DOHH2 (cell line): ENCODE data around the gene ATP6V0A1.

Experiments
- H3F3A ChIP-seq: fragments of 200-600 bp; sonication (generic), shearing (Covaris generic); 2 replicates; pipeline ENCODE4 v1.6.0; 2016; ENCODE audit warnings: antibody characterized with exemption, mild to moderate bottlenecking; ENCODE audit not compliant: control insufficient read depth, insufficient read depth
- H3K27ac ChIP-seq: fragments of 200-600 bp; sonication (generic); 2 replicates; pipeline ENCODE4 v1.5.1; 2014; ENCODE audit warnings: low read depth, mild to moderate bottlenecking, low read length, moderate library complexity
- H3K27me3 ChIP-seq: fragments of 200-600 bp; sonication (generic); 2 replicates; pipeline ENCODE4 v1.6.1; 2014; ENCODE audit warnings: mild to moderate bottlenecking, low read length, mixed read lengths; ENCODE audit not compliant: control insufficient read depth
- H3K36me3 ChIP-seq: fragments of 200-600 bp; sonication (generic); 2 replicates; pipeline ENCODE4 v1.6.1; 2014; ENCODE audit warnings: mild to moderate bottlenecking, low read length, moderate library complexity, mixed read lengths; ENCODE audit not compliant: control insufficient read depth
- H3K4me1 ChIP-seq: fragments of 200-600 bp; sonication (generic); 2 replicates; pipeline ENCODE4 v1.6.1; 2014; ENCODE audit warnings: mild to moderate bottlenecking, low read length, mixed read lengths; ENCODE audit not compliant: control insufficient read depth
- H3K4me2 ChIP-seq: fragments of 200-600 bp; sonication (generic); 2 replicates; pipeline ENCODE4 v1.6.0; 2014; ENCODE audit warnings: mild to moderate bottlenecking, low read length, moderate library complexity
- H3K4me3 ChIP-seq: fragments of 200-600 bp; sonication (generic); 2 replicates; pipeline ENCODE4 v1.5.1; 2014; ENCODE audit warnings: mild to moderate bottlenecking, low read length, mixed read lengths
- H3K79me2 ChIP-seq: fragments of 200-600 bp; sonication (generic); 2 replicates; pipeline ENCODE4 v1.6.1; 2014; ENCODE audit warnings: mild to moderate bottlenecking, low read length, mixed read lengths; ENCODE audit not compliant: control insufficient read depth
- H3K9me2 ChIP-seq: fragments of 200-600 bp; sonication (generic); replicated peaks from 2 replicates; pipeline ENCODE4 v1.6.1; 2014; ENCODE audit warnings: mild to moderate bottlenecking, low read length, mixed read lengths; ENCODE audit not compliant: control insufficient read depth
- H3K9me3 ChIP-seq: fragments of 200-600 bp; sonication (generic); 2 replicates; pipeline ENCODE4 v1.6.1; 2014; ENCODE audit warnings: antibody characterized with exemption, low read length, mixed read lengths; ENCODE audit not compliant: control insufficient read depth, insufficient read depth
- H4K20me1 ChIP-seq: fragments of 200-600 bp; sonication (generic); 2 replicates; pipeline ENCODE4 v1.6.0; 2014; ENCODE audit warnings: low read depth, mild to moderate bottlenecking, antibody characterized with exemption, low read length, moderate library complexity; ENCODE audit not compliant: control insufficient read depth, insufficient read depth
- EZH2phosphoT487 ChIP-seq: fragments of 200-600 bp; sonication (generic); IDR thresholded peaks from 2 replicates; pipeline ENCODE4 v1.6.1; 2017; ENCODE audit warnings: borderline replicate concordance, mild to moderate bottlenecking, antibody characterized with exemption, low read length, moderate library complexity, mixed read lengths
- TF ChIP-seq, protein P1 (sequence below): fragments of 200-600 bp; sonication (generic); IDR thresholded peaks from one replicate; pipeline ENCODE4 v1.5.1; 2014; ENCODE audit warnings: antibody characterized with exemption, mild to moderate bottlenecking, low read depth, low read length; ENCODE audit not compliant: poor library complexity, severe bottlenecking

ATP6V0A1 gene

GRCh38 chr17:42458497-42459255 is at the start of gene ATP6V0A1:
Gene ATP6V0A1, plus strand, starts transcription at chr17:42458878. Its CDS starts 2,017 bp downstream, at chr17:42460895.
- Histone ChIP-seq H3K4me1 (peaks cover 49% of the 10 kb centered on the region), H4K20me1 (peaks cover 24% of the 10 kb centered on the region), H3K4me2 (peak within 1 kb of the TSS; percentile 70), H3K36me3 (no peaks in the 10 kb centered on the region), H3K27ac (no peak within 1 kb of the TSS), H3K79me2 (no peaks in the 10 kb centered on the region), H3K27me3 (peaks cover 78% of the 10 kb centered on the region), H3K4me3 (peak within 1 kb of the TSS; percentile 45), H3K9me2 (no peaks in the 10 kb centered on the region), H3K9me3 (no peaks in the 10 kb centered on the region), H3F3A (peaks cover 33% of the 10 kb centered on the region)
- no peak; the same call in 1 of the 2 replicates for TF ChIP-seq EZH2phosphoT487
- TF ChIP-seq, protein P1, sequence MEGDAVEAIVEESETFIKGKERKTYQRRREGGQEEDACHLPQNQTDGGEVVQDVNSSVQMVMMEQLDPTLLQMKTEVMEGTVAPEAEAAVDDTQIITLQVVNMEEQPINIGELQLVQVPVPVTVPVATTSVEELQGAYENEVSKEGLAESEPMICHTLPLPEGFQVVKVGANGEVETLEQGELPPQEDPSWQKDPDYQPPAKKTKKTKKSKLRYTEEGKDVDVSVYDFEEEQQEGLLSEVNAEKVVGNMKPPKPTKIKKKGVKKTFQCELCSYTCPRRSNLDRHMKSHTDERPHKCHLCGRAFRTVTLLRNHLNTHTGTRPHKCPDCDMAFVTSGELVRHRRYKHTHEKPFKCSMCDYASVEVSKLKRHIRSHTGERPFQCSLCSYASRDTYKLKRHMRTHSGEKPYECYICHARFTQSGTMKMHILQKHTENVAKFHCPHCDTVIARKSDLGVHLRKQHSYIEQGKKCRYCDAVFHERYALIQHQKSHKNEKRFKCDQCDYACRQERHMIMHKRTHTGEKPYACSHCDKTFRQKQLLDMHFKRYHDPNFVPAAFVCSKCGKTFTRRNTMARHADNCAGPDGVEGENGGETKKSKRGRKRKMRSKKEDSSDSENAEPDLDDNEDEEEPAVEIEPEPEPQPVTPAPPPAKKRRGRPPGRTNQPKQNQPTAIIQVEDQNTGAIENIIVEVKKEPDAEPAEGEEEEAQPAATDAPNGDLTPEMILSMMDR = no peak

DNA sequence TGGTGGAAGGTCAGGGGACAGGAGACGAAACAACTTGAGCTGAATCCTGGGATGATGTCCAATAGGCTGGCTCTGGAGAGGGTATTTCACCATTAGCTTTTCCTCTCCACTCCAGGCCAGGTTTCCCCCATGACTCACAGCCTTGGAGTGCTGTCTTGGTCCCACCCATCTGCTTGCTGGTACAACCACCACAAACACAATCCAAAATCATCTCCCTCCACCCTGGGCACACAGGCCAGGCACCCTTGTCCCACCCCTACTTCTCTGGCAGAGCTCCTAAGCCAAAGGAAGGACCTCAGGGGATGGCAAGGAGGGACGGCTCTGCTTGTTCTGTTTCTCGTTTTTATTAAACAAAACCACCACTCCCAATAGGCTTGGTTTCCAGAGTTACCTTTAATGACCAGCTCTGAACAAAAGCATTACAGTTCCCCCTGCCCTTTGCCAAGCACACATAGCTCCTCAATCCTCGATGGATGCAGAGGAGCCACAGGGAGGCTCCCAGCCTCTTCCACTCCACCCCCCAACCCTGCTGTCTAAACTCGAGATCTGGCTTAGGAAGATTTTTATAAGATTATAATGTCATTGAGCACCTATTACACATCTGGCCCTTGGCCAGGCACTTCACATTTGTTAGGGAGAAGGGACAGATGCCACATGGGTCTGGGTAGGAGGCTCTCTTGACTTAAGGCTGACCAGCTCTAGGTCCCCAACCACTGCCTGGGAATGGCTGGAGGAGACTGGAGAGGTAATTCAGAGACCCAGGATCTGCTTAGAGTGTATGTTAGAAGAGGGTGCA is 49.0 kb upstream of the ATP6V0A1 start:
- Histone ChIP-seq H3K4me1 (peaks cover 12% of the 10 kb centered on the region), H3K4me3 (no peak overlapping the region), H3K27ac (no peak overlapping the region), H3K36me3 (no peaks in the 10 kb centered on the region), H3K4me2 (no peak overlapping the region), H3F3A (no peaks in the 10 kb centered on the region), H4K20me1 (no peaks in the 10 kb centered on the region), H3K27me3 (peaks cover 19% of the 10 kb centered on the region), H3K79me2 (no peaks in the 10 kb centered on the region), H3K9me3 (no peaks in the 10 kb centered on the region), H3K9me2 (no peaks in the 10 kb centered on the region)
- no peak for TF ChIP-seq EZH2phosphoT487
- TF ChIP-seq, protein P1 = no peak

DNA sequence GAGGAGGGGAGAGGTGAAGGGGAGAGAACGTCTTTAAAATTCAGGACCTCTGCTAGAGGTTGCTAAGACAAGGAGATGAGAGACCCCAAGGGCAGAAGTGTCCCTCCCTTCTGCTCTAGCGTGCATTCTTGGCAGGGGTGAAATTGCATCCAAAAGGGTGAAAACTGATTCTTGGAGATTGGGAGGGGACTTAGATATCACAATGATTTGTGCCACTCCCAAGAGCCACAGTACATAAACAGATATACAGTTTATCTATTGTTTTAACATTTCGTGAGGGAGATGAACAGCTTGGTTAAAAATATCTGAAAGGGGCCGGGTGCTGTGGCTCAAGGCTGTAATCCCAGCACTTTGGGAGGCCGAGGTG is 48.4 kb upstream of the ATP6V0A1 start:
- H3K4me1 ChIP-seq = peaks cover 18% of the 10 kb centered on the region
- no peaks in the 10 kb centered on the region for H3K36me3 ChIP-seq
- no peak overlapping the region for H3K4me2 ChIP-seq
- no peak for TF ChIP-seq EZH2phosphoT487
- TF ChIP-seq, protein P1 = no peak
- no peaks in the 10 kb centered on the region for H4K20me1 ChIP-seq
- H3K27me3 ChIP-seq = peaks cover 19% of the 10 kb centered on the region
- H3K27ac ChIP-seq = no peak overlapping the region
- H3F3A ChIP-seq = no peaks in the 10 kb centered on the region
- H3K79me2 ChIP-seq = no peaks in the 10 kb centered on the region
- H3K4me3 ChIP-seq = no peak overlapping the region
- H3K9me3 ChIP-seq = no peaks in the 10 kb centered on the region
- no peaks in the 10 kb centered on the region for H3K9me2 ChIP-seq
